OCI-M2 (cell line): ENCODE measurements around the gene PHTF1.

Experiments used
- DNase-seq: peaks from one replicate; lab custom pipeline; 2025; ENCODE audit not compliant: unreplicated experiment; lab: John Stamatoyannopoulos, UW

The PHTF1 gene

GRCh38 chr1:113759333-113760101 is at the start of gene PHTF1:
Gene PHTF1 (minus strand): TSS chr1:113759486. CDS start chr1:113758703, 783 bp downstream.
- DNase-seq = peak; percentile 67

DNA sequence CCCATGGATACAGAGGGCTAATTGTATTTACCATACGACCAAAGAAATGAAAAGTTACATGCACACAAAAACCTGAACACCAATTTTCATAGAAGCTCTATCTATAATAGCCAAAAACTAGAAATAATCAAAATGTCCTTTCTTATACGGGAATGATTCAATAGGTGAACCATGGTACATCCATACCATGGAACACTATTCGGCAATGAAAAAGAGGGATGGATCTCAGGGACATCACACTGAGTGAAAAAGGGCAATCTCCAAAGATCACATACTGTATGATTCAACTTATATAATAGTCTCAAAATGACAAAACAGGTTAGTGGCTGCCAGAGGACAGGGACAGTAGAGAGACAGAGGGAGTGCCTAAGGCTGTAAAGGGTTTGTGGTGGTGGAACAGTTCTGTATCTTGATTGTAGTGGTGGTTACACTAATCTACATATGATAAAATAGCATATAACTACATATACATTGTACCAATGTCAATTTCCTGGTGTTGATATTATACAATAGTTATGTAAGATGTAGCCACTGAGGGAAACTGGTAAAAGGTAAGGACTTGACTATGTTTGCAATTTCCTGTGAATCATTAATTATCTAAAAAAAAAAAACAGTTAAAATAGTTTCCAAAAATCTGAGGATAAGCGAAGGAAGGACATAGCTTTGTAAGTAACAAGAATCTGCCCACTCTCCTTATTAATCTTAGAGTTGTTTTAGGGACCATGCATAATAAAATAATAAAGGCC is 49.3 kb upstream of the PHTF1 start:
- no peak for DNase-seq

- DNase-seq = no peak
These were observed 46.4 kb upstream of the PHTF1 start for GRCh38 chr1:113805639-113806038.

- DNase-seq = no peak
These were observed 45.9 kb upstream of the PHTF1 start for GRCh38 chr1:113805256-113805531.

DNA sequence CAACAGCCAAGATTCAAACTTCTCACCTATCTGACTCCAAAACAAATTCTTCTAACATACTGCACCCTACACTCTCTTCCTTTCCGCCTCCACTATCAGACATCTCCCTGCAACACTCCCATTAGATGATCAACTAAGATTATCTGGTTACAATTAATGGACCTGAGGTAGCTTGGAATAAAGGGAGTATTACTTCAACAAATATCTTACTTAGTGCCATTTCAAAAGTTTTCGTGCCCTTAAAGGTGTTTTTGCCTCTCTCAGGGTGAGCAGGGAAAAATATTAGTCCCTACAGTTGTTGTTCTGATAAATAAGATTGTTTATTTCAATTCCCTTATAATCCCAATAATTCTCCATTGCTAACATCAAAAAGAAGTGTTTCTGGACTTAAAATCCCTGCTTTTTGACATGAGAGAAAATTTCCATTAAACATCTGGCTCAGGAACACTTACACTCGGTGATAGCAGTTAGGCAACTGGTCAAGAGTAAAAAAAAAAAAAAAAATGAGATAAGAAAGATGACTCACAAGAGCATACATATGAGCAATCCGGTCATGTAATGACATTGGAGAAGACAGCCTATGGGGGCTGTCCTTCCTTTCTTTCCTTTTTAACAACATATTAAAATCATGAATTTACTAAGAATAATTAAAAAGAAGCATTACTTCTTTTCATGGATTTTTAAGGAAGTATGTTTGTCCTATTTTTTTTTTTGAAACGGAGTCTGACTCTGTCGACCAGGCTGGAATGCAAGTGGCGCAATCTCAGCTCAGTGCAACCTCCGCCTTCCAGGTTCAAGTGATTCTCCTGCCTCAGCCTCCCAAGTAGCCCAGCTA is 45.4 kb upstream of the PHTF1 start:
- no peak for DNase-seq

GRCh38 chr1:113802367-113803007 is 43.2 kb upstream of the PHTF1 start:
- no peak for DNase-seq

DNA sequence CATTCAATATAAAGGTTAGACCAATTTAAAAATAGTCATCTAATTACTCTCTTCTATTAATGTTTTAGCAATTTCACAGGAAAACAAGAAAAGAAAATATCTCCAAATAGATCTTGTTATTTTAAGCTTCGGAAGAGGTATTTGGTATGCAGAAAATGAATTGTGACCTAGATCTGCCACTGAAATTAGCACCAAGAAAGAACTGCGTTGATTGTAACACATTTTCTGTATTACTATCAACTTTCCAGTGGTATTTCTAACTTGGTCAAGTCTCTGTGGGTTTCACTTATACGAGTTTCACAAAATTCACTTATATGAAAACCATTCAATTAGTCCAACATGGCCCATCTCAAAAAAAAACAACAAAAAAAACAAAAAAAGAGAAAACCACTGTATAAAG is 41.2 kb upstream of the PHTF1 start:
- no peak for DNase-seq

- DNase-seq = no peak
These were observed 38.2 kb upstream of the PHTF1 start for GRCh38 chr1:113797472-113797871.

GRCh38 chr1:113793878-113794834 is 34.9 kb upstream of the PHTF1 start:
- no peak for DNase-seq

DNA sequence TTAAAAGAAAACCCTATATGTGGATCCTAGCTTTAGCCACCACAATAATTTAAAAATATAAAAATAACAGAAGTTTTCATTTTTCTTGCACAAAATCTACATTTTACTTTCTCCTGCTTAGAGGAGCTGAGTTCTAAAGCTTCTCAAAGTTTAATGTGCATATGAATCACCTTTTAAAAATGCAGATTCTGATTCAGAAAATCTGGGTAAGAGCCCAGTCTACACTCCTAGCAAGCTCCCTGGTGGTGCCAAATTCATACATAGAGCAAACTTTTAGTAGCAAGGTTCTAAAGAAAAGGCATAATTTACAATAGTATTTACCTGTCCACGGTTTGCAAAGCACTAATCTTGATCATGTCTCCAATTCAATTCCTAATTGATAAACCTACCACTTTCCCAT is 33.7 kb upstream of the PHTF1 start:
- DNase-seq = no peak

- DNase-seq = no peak
These were observed 33.2 kb upstream of the PHTF1 start for GRCh38 chr1:113792471-113792870.

DNA sequence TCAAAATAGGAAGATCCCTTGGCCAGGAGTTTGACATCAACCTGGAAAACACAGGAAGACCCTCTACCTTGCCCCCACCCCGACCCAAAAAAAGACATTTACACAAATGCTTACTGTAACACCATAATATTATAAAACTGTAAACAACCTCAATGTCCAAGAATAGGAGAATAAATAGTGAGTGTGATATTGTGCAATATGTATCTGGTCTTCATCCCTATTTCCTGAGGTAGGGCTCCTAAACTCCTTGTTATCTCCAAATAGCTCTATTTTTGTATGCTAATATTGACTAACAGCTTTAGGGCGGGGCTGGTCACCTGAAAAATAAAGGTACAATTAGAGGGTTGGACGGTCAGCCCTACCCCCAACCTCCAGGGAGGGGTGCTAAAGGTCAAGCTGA is 29.5 kb upstream of the PHTF1 start:
- DNase-seq = no peak

DNA sequence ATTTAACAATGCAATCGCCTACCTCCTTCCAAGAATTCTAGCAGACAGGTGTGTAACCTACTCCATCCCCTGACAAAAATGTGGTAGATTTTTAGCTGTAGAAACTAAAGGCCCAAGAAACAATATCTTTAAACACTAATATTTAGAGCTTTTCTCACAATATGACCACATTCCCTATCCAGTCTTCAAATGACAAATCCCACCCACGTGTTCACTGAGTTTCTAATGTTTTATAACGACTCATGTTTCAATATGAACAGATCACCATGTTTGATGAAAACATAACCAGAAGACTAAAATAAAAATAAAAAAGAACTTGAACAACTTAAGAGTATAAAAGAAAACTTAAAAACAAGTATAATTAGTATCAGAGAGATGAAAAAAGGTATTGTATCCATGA is 28.4 kb upstream of the PHTF1 start:
- no peak for DNase-seq

GRCh38 chr1:113786069-113786468 is 26.8 kb upstream of the PHTF1 start:
- no peak for DNase-seq

- DNase-seq = no peak
These were observed 25.0 kb upstream of the PHTF1 start for GRCh38 chr1:113784104-113784779.

DNA sequence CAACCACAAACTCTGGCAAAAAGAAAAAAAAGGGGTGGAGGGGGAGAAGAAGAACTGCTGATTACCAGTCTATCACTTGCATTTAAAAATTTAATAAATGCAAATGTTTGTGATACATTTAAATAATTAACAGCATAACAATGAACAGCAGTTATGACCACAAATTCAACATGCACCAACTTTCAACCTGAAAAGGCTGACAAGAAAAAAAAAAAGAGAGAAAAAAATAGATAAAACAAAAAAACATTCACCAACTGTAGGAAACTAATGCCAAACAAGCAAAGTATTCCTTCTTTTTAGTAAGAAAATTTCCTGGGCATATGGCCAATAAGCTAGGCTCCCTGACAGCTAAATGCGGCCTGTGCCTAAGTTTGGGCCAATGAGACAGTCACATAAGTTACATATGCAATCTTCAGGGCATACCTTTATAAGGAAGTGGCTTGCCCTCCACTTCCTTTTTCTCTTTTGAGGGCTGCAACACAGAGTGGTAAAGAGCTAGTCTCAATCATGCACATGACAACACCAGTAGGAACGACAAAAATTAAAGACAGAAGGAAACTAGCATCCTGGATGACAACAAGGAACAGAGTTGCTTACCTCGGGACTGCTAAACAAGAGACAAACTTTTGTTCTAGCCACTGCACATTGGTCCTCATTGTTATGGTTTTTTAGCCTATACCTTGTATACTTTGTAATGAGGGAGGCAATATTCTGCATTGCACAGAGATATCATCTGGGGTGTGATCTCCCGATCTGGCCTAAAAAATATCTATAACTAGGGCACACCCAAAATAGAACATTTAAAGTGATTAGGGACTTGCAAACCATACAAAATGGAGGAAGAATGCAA is 24.2 kb upstream of the PHTF1 start:
- peak; percentile 14 for DNase-seq

GRCh38 chr1:113782406-113782805 is 23.1 kb upstream of the PHTF1 start:
- no peak for DNase-seq

DNA sequence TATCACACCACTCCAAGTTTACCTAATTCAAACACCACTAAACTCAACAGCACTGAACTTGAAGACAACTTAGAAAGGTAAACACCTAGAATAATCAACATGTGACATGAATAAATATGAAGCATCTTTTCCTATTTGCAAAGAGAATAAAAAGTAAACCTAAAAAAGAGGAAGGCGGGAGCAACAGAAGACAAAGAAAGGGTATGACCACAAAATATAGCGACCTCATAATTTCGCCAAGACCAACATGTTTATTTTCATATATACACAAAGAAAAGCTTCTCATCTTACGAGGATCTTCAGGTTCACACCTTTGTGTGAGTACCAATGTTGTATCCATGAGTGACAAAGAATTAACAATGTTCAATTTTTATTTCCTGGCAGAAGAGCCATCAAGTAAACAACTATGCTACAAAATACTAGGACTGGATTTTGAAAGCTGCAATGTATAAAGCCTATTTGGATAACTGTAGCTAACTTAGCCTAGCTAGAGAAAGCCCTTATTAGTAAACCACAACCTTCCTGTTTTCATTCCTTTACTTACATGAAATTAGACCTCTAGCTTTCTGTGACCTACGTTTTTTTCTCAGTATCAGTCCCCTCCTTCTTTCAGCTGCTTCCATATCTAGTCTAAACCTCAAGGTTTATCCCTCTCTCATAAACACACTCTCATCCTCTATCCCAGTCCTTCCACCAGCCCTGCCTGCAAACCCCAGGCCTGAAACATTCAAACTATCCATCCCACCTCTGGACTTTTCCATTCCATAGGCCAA is 21.3 kb upstream of the PHTF1 start:
- no peak for DNase-seq
